Omental fat pad (tissue), 4 donors: Measurements from ENCODE around the gene B3GNT7. TPM values are rescaled to one million over a fixed set of nuclear protein-coding genes. Genes with fewer than 3 reads are reported as not detected.
"Not testable (repeated sequence)": the region's sequence is repeated elsewhere in the genome, so short reads cannot be mapped to it uniquely, and the experiment has no call there.

Experiments
- ATAC-seq: fragments of 150-250 bp; one replicate; pipeline ENCODE4 v1.9.1; 2016; ENCODE audit warnings: mild to moderate bottlenecking, moderate library complexity; ENCODE audit not compliant: low FRiP score
- DNase-seq: peaks from one replicate; pipeline ENCODE4 v3.0.0-alpha.2; 2019; ENCODE audit warnings: low spot score
- total RNA-seq, 4 donors: library from RNA; depleted of rRNA; stranded (reverse); fragments of >200 nt; gene quantifications; one replicate each; pipeline ENCODE4 v1.1.0, GENCODE V29; 2016
- TF ChIP-seq, protein P1 (sequence below), 3 donors: fragments of 450-650 bp; IDR thresholded peaks; one replicate each; pipeline ENCODE4 v1.5.1; 2016 to 2017; ENCODE audit warnings: antibody characterized with exemption in 3 of 3, mild to moderate bottlenecking in 3 of 3, moderate library complexity in 2 of 3

The B3GNT7 gene, protein sequence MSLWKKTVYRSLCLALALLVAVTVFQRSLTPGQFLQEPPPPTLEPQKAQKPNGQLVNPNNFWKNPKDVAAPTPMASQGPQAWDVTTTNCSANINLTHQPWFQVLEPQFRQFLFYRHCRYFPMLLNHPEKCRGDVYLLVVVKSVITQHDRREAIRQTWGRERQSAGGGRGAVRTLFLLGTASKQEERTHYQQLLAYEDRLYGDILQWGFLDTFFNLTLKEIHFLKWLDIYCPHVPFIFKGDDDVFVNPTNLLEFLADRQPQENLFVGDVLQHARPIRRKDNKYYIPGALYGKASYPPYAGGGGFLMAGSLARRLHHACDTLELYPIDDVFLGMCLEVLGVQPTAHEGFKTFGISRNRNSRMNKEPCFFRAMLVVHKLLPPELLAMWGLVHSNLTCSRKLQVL
- total RNA-seq, result 10 to 100 TPM in 1 of 4 donors, 1 to 10 TPM in 3; 2.8 to 12.6 (median 6.1) TPM

DNA sequence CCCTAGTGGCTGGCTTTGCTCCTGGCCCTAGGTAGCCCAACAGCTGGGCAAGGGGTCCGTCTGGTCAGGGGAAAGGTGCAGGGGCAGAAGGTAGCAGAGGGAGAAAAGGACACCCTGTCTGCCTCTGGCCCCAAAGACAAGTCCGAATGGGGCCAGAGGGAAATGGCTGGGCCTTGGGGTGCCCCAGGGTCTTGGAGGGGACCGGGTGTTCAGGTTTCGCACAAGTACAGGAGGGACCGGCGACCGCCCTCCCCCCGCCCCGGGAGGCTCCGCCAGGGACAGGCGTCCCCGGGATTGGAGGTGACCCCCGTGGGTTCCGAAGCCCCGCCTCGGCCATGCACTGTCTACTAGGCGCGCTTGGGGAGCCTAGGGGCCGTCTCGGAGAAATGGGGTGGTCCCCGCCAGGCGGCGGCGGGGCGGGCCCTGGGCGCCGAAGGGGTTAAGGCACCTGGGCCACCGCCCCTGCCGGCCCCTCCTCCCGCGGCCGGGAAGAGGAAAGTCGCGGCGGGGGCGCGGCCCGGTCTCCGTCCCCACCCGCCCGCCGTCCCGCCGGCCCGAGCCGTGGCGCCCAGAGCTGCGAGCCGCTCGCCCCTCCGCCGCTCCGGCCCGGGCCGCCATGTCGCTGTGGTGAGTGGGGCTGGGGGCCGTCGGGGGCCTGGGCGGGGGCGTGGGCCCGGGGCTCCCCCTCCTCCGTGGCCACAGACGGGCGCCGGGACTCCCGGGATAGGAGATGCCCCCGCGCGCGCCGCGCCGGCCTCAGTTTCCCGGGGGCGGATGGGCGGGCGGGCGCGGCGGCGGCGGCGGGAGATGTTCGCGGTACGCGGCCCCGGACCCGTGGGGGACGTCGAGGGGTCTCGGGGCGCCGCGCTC lies at the start of gene B3GNT7:
B3GNT7 (plus strand) TSS at position 523 of the 870 bp plus-strand sequence; CDS start at position 617, 94 bp downstream.
- ATAC-seq, result no peak
- no peak for DNase-seq
- TF ChIP-seq, protein P1, sequence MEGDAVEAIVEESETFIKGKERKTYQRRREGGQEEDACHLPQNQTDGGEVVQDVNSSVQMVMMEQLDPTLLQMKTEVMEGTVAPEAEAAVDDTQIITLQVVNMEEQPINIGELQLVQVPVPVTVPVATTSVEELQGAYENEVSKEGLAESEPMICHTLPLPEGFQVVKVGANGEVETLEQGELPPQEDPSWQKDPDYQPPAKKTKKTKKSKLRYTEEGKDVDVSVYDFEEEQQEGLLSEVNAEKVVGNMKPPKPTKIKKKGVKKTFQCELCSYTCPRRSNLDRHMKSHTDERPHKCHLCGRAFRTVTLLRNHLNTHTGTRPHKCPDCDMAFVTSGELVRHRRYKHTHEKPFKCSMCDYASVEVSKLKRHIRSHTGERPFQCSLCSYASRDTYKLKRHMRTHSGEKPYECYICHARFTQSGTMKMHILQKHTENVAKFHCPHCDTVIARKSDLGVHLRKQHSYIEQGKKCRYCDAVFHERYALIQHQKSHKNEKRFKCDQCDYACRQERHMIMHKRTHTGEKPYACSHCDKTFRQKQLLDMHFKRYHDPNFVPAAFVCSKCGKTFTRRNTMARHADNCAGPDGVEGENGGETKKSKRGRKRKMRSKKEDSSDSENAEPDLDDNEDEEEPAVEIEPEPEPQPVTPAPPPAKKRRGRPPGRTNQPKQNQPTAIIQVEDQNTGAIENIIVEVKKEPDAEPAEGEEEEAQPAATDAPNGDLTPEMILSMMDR (IDR thresholded peaks at IDR 0.05), result no peak

DNA sequence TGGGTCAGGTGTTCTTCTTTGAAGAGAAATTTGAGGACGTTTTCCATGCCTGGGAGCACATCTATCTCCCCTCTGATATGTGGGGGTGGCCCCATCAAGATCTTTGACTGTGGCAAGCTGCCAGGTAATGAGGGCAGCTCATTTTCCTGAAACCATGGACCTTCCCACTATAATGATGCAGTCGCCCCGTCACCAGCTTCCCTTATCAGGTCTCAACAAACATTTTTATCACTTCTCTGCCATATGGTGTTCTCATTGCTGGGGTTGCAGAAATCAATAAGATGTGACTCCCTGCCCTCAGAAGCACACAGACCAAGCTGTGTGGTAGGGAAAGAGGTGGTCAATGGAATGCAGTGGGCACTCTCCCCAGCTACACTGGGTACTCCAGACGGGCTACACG lies 48.4 kb upstream of the B3GNT7 start:
- ATAC-seq (no peak), DNase-seq (no peak)

DNA sequence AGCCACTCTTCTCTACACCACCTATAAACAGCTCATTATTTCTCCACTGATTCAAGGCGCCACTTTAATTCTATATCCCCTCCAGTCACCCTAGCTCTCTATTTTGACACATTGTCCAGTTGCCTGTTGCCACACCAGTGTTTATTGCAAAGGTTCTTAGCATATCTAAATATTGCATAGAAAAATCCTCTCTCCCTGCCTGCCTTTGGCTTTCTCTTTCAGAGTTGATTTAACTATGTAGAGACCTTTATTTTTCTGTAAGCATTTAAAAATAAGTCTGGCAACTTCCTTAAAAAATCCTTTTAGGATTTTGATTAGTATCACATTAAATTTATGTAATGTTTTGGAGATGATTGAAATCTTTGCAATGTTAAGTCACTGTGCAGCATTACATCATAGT lies 47.9 kb upstream of the B3GNT7 start:
- TF ChIP-seq, protein P1 (IDR thresholded peaks at IDR 0.05), result no peak
- no peak for ATAC-seq

More for the DNA sequence above, 48.4 kb upstream of the B3GNT7 start:
- TF ChIP-seq, protein P1 (IDR thresholded peaks at IDR 0.05), result no peak

DNA sequence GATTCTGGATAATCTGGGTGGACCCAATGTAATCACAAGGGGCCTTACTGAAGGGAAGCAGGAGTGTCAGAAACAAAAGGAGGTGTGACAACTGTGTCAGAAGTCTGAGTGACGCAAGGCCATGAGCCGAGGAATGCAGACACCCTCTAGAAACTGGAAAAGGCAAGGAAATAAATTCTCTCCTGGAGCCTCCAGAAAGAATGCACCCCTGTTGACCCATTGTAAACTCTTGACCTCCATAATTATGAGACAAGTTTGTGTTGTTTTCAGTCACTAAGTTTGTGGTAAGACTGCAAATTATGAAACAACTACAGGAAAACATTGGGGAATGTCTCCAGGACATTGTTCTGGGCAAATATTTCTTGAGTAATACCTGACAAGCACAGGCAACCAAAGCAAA lies 47.3 kb upstream of the B3GNT7 start:
- TF ChIP-seq, protein P1 (IDR thresholded peaks at IDR 0.05), result no peak
- no peak for ATAC-seq
- DNase-seq, result no peak

More for the DNA sequence above, 47.9 kb upstream of the B3GNT7 start:
- no peak for DNase-seq

DNA sequence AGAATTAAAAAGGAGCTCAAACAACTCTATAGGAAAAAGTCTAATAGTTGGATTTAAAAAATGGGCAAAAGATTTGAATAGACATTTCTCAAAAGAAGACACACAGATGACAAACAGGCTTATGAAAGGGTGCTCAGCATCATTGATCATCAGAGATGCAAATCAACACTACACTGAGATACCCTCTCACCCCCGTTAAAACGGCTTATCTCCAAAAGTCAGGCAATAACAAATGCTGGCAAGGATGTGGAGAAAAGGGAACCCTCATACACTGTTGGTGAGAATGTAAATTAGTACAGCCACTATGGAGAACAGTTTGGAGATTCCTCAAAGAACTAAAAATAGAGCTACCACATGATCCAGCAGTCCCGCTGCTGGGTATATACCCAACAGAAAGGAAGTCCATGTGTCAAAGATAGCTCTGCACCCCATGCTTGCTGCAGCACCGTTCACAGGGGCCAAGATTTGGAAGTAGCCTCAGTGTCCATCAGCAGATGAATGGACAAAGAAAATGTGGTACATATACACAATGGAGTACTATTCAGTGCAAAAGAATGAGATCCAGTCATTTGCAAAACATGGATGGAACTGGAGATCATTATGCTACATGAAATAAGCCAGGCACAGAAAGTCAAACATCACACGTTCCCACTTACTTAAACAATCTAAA lies 46.7 kb upstream of the B3GNT7 start:
- DNase-seq, result no peak
- TF ChIP-seq, protein P1 (IDR thresholded peaks at IDR 0.05), result no peak

DNA sequence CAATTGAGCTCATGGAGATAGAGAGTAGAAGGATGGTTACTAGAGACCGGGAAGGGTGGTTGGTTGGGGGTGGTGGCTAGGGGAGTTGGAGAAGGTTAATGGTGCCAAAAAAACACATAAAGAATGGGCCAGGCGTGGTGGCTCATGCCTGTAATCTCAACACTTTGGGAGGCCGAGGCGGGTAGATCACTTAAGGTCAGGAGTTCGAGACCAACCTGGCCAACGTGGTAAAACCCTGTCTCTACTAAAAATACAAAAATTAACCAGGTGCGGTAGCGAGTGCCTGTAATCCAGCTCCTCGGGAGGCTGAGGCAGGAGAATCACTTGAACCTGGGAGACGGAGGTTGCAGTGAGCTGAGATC lies 46.2 kb upstream of the B3GNT7 start:
- not testable (repeated sequence) for ATAC-seq, DNase-seq

More for the DNA sequence above, 46.7 kb upstream of the B3GNT7 start:
- no peak for ATAC-seq

DNA sequence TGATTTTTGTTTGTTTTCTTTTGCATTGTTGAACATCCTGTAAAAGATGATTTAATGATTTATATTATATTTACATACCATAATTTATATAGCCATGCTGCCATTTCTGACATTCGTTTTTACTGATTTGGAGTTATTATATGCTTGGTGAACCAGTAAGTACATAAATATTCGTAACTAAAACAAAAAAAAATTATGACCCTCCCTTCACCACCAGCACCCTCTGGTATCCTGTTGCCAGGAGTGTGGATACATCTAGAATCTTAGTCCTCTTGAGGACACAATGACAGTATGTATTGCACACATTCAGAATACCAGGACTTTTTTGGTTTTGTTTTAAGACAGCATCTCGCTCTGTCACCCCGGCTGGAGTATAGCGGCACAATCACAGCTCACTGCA lies 43.9 kb upstream of the B3GNT7 start:
- DNase-seq (no peak), ATAC-seq (no peak)
- TF ChIP-seq, protein P1 (IDR thresholded peaks at IDR 0.05), result no peak
